ENCODE measurements around the gene SLC22A12. TPM values are rescaled to one million over a fixed set of nuclear protein-coding genes. Genes with fewer than 3 reads are reported as not detected.
A peak's percentile ranks its signal among the peaks of the same experiment; 100 is the strongest.
"Not testable (repeated sequence)": the region's sequence is repeated elsewhere in the genome, so short reads cannot be mapped to it uniquely, and the experiment has no call there.

The SLC22A12 gene
- total RNA-seq, 4 donors from 2014 or later, result not detected

DNA sequence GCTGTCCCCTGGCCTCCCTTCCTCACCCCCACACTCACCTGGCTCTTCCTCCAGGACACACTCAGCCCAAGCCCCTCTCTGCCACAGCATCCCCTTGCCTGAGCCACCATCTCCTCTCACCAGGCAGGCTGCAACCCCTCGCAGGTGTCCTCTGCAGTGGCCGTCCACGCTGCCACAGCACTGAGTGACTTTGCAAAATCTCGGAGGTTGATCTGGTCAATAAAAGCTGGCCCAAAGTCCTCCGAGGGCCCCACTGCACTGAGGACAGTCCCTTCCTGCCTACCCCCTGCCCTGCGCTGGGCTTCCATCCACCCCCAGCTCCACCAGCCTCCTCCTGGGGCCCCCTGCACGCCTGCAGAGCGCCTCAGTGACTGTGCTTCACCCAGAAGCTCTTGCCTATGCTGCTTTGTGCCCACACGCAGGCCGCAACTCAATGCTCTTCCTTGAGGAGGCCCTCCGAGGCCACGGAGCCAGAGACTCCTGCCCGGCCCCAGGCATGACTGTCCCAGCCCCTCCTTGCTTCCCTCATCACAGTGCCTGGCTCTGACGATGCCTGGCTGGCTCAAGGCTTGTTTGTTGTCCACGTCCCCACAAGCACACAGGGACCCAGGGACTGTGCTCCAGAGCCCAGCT lies 30.8 kb upstream of the SLC22A12 start:
- DNase-seq (ENCODE audit: low spot score in 2 of 2), result peak in 1 of 2 donors; percentile 57
- TF ChIP-seq EP300 (IDR thresholded peaks at IDR 0.05), result no peak
- no peak for TF ChIP-seq POLR2AphosphoS5 (IDR thresholded peaks at IDR 0.05)
- TF ChIP-seq, protein P1, sequence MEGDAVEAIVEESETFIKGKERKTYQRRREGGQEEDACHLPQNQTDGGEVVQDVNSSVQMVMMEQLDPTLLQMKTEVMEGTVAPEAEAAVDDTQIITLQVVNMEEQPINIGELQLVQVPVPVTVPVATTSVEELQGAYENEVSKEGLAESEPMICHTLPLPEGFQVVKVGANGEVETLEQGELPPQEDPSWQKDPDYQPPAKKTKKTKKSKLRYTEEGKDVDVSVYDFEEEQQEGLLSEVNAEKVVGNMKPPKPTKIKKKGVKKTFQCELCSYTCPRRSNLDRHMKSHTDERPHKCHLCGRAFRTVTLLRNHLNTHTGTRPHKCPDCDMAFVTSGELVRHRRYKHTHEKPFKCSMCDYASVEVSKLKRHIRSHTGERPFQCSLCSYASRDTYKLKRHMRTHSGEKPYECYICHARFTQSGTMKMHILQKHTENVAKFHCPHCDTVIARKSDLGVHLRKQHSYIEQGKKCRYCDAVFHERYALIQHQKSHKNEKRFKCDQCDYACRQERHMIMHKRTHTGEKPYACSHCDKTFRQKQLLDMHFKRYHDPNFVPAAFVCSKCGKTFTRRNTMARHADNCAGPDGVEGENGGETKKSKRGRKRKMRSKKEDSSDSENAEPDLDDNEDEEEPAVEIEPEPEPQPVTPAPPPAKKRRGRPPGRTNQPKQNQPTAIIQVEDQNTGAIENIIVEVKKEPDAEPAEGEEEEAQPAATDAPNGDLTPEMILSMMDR (IDR thresholded peaks at IDR 0.05), result no peak
- TF ChIP-seq POLR2A (IDR thresholded peaks at IDR 0.05), result no peak
- 82% methylated on average over 8 of the region's 15 CpGs for WGBS
- H3K4me3 ChIP-seq, result no peak overlapping the region
- no peaks in the 10 kb centered on the region for H3K9me3 ChIP-seq
- peaks cover 3% of the 10 kb centered on the region for H3K4me1 ChIP-seq
- no peaks in the 10 kb centered on the region for H3K36me3 ChIP-seq
- no peak overlapping the region for H3K27ac ChIP-seq
- H3K27me3 ChIP-seq, result peaks cover 8% of the 10 kb centered on the region

DNA sequence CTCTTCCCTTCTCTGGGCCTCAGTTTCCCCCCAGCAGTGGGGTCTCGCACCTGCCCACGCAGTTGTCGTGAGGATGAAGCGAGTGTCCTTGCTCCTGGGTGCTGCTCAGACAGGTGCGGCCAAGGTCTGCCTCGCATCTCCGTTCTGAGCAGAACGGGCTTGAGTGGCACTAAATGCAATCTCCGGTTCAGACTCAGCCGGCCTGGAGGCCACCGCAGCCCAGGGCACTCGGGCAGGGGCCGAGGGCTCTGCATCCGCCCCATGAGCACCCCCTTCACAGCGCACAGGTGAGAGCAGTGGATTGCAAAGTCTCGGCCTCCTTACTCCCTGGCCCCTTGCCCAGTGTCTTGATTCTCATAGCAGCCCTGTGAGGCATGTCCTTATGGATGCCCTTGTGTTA lies 30.1 kb upstream of the SLC22A12 start:
- no peak for DNase-seq (ENCODE audit: low spot score in 2 of 2)

DNA sequence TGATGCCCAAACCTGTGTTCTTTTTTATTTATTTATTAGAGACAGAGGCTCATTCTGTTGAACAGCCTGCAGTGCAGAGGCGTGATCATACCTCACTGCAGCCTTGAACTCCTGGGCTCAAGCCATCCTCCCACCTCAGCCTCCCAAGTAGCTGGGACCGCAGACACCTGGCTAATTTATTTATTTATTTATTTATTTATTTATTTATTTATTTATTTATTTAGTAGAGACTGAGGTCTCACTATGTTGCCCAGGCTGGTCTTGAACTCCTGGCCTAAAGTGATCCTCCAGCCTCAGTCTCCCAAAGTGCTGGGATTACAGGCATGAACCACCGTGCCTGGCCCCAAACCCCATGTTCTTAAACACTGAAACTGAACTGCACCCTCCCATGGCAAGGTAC lies 29.6 kb upstream of the SLC22A12 start:
- H3K27ac ChIP-seq; H3K36me3 ChIP-seq; DNase-seq (ENCODE audit: low spot score in 2 of 2); H3K9me3 ChIP-seq; H3K4me1 ChIP-seq; H3K4me3 ChIP-seq; H3K27me3 ChIP-seq: not testable (repeated sequence)
- WGBS, result 99% methylated on average over 3 of the region's 3 CpGs

More for the DNA sequence above, 30.1 kb upstream of the SLC22A12 start:
- H3K27ac ChIP-seq, result no peak overlapping the region
- peaks cover 8% of the 10 kb centered on the region for H3K27me3 ChIP-seq
- H3K36me3 ChIP-seq, result no peaks in the 10 kb centered on the region
- WGBS, result 88% methylated on average over 11 of the region's 16 CpGs
- TF ChIP-seq EP300 (IDR thresholded peaks at IDR 0.05) (no peak), POLR2A (IDR thresholded peaks at IDR 0.05) (no peak), POLR2AphosphoS5 (IDR thresholded peaks at IDR 0.05) (no peak)
- TF ChIP-seq, protein P1 (IDR thresholded peaks at IDR 0.05), result no peak
- H3K4me3 ChIP-seq, result no peak overlapping the region
- no peaks in the 10 kb centered on the region for H3K4me1 ChIP-seq
- H3K9me3 ChIP-seq, result no peaks in the 10 kb centered on the region

DNA sequence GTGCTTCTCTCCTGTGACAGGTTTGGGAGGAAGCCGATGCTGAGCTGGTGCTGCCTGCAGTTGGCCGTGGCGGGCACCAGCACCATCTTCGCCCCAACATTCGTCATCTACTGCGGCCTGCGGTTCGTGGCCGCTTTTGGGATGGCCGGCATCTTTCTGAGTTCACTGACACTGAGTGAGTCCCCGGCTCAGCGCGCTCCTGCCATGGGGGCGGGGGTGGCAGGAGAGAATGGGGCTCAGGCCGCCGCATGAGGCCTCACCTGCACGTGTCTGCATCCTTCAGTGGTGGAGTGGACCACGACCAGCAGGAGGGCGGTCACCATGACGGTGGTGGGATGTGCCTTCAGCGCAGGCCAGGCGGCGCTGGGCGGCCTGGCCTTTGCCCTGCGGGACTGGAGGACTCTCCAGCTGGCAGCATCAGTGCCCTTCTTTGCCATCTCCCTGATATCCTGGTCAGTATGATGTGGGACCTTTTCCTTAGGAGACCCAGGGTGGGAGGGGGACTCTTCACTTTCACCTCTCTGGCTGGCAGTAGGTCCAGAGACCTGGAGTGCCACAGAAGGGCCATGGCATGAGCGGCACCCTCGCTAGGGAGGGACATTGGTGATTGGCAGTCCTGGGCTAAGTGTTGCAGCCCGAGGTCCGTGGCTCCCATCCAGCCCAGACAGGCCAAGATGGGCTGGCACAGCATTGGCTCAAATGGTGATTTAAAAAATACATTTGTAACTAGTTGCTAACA lies 28.9 kb upstream of the SLC22A12 start:
- Histone ChIP-seq H3K36me3 (no peaks in the 10 kb centered on the region), H3K27ac (no peak overlapping the region), H3K4me3 (no peak overlapping the region), H3K4me1 (peaks cover 10% of the 10 kb centered on the region), H3K27me3 (peaks cover 8% of the 10 kb centered on the region), H3K9me3 (no peaks in the 10 kb centered on the region)
- no peak for DNase-seq (ENCODE audit: low spot score in 2 of 2)
- WGBS, result 87% methylated on average over 8 of the region's 29 CpGs
- TF ChIP-seq, protein P1 (IDR thresholded peaks at IDR 0.05), result no peak
- TF ChIP-seq EP300 (IDR thresholded peaks at IDR 0.05) (no peak), POLR2A (IDR thresholded peaks at IDR 0.05) (no peak), POLR2AphosphoS5 (IDR thresholded peaks at IDR 0.05) (no peak)

DNA sequence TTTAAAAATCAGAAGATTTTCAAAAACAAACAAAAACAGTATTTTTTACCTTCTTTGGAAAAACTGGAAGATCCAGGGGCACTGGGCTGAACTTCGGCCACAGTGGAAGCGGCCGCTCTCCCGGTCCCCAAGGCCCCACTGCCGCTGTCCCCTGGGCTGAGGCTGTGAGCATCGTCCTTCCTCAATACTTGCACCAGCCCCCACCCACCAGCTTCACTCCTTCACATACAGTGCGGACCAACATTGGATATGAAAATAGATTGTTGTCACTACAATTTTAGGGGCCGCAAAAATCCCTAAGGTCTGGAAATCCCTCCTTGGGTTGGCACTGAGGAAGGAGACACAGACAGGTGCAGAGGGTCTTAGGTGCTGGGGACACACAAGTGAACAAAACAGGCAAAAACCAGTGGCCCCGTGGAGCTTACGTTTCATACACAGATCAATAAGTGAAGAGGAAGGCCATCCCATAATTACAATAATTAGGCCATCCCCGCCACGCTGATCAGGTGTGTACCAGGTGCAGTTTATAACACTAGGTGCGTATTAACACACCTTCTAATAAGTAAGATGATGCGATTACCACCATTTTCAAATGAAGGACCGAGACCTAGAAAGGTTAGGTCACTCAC lies 28.2 kb upstream of the SLC22A12 start:
- peaks cover 8% of the 10 kb centered on the region for H3K27me3 ChIP-seq
- DNase-seq (ENCODE audit: low spot score in 2 of 2), result peak in 1 of 2 donors; percentile 36
- no peak overlapping the region for H3K4me3 ChIP-seq
- WGBS, result 93% methylated on average over 15 of the region's 15 CpGs
- TF ChIP-seq EP300 (IDR thresholded peaks at IDR 0.05) (no peak), POLR2AphosphoS5 (IDR thresholded peaks at IDR 0.05) (no peak), POLR2A (IDR thresholded peaks at IDR 0.05) (no peak)
- TF ChIP-seq, protein P1 (IDR thresholded peaks at IDR 0.05), result no peak
- no peaks in the 10 kb centered on the region for H3K9me3 ChIP-seq
- H3K36me3 ChIP-seq, result no peaks in the 10 kb centered on the region
- H3K27ac ChIP-seq, result no peak overlapping the region
- H3K4me1 ChIP-seq, result peaks cover 10% of the 10 kb centered on the region

Data from suprapubic skin (tissue), 4 donors.